HepG2 (cell line): Measurements from ENCODE around the gene NPAS2. TPM values are rescaled to one million over a fixed set of nuclear protein-coding genes. Genes with fewer than 3 reads are reported as not detected.
A peak's percentile ranks its signal among the peaks of the same experiment; 100 is the strongest.

Experiments
- ATAC-seq: fragments of 200-7000 bp; cut with Tn5 transposase; 3 replicates; pipeline ENCODE4 v1.9.1; 2020; ENCODE audit warnings: mild to moderate bottlenecking, moderate library complexity
- BruUV-seq: library from RNA; stranded (reverse); fragments of 400-500 nt; replicated peaks from 2 replicates; lab custom pipeline; 2021; lab: Mats Ljungman, UMichigan
- CTCF ChIA-PET: fragments of 300-600 bp; formaldehyde crosslinking; extraction: SDS; loops from one replicate; lab custom pipeline; 2021; ENCODE audit warnings: low total read pairs, inconsistent platforms, low intra/inter-chr PET ratio; lab: Yijun Ruan, JAX
- POLR2A ChIA-PET: fragments of 350-600 bp; sonication (Branson Sonifier 250); formaldehyde crosslinking; loops from one replicate; lab custom pipeline; 2020; ENCODE audit warnings: antibody characterized with exemption, inconsistent platforms; lab: Yijun Ruan, JAX
- DNase-seq: peaks from one replicate; pipeline ENCODE4 v3.0.0-alpha.2; 2015; ENCODE audit warnings: low spot score
- FAIRE-seq: peaks from 3 replicates; lab custom pipeline; 2011; peaks lifted over from hg19 to GRCh38; lab: Jason Lieb, UNC
- H2AFZ ChIP-seq: one replicate; pipeline ENCODE4 v1.6.1; 2011; ENCODE audit warnings: low read length, inconsistent platforms
- H3K27ac ChIP-seq: fragments of 300-600 bp; 3 replicates; pipeline ENCODE4 v1.8.0; 2011; ENCODE audit warnings: mixed run types, mild to moderate bottlenecking, mixed read lengths, low read length, inconsistent platforms; ENCODE audit not compliant: insufficient read depth; ENCODE audit errors: extremely low read length
- H3K27me3 ChIP-seq, 2 experiments: fragments of 200-600 bp in 1 of 2; 2 replicates in 1 of 2; 3 replicates in 1 of 2; pipeline versions ENCODE4 v1.6.0 to v1.8.0; 2011; ENCODE audit warnings: low read length in 2 of 2, mild to moderate bottlenecking in 2 of 2, moderate library complexity in 2 of 2, inconsistent platforms in 1 of 2; ENCODE audit not compliant: insufficient read depth in 2 of 2, control insufficient read depth in 1 of 2
- H3K36me3 ChIP-seq, 2 experiments: fragments of 200-600 bp in 1 of 2; replicated peaks in 1 of 2; 2 replicates in 1 of 2; 3 replicates in 1 of 2; pipeline versions ENCODE4 v1.5.1 to v1.8.0; 2011; ENCODE audit warnings: low read length in 2 of 2, inconsistent platforms in 1 of 2; ENCODE audit not compliant: insufficient read depth in 2 of 2, control insufficient read depth in 1 of 2
- H3K4me1 ChIP-seq: 2 replicates; pipeline ENCODE4 v1.5.1; 2012; ENCODE audit warnings: low read length, inconsistent platforms; ENCODE audit not compliant: insufficient read depth
- H3K4me2 ChIP-seq: 2 replicates; pipeline ENCODE4 v1.6.0; 2011; ENCODE audit warnings: low read depth, low read length, inconsistent platforms
- H3K4me3 ChIP-seq, 3 experiments: fragments of 200-600 bp in 1 of 3; sonication (generic), shearing (Covaris generic) in 1 of 3; replicated peaks in 1 of 3; 2 replicates each; pipeline ENCODE4 v1.5.1; 2011 to 2016; ENCODE audit warnings: low read length in 3 of 3, inconsistent platforms in 2 of 3, low read depth in 2 of 3, mild to moderate bottlenecking in 2 of 3, control low read depth in 1 of 3, mixed read lengths in 1 of 3; ENCODE audit not compliant: insufficient read depth in 1 of 3
- H3K79me2 ChIP-seq: one replicate; pipeline ENCODE4 v1.6.1; 2011; ENCODE audit warnings: low read length, inconsistent platforms; ENCODE audit not compliant: insufficient read depth
- H3K9ac ChIP-seq: 2 replicates; pipeline ENCODE4 v1.6.0; 2011; ENCODE audit warnings: mild to moderate bottlenecking, low read depth, low read length, inconsistent platforms; ENCODE audit not compliant: insufficient read depth
- H3K9me3 ChIP-seq: 2 replicates; pipeline ENCODE4 v1.5.1; 2012; ENCODE audit warnings: mild to moderate bottlenecking, low read length
- H4K20me1 ChIP-seq: 2 replicates; pipeline ENCODE4 v1.6.0; 2011; ENCODE audit warnings: inconsistent platforms, mild to moderate bottlenecking, low read length, moderate library complexity; ENCODE audit not compliant: insufficient read depth
- CEBPB ChIP-seq: IDR thresholded peaks from 2 replicates; pipeline ENCODE4 v1.6.1; 2011; ENCODE audit warnings: low read depth, low read length, improper control_type of control experiment, borderline replicate concordance
- CEBPG ChIP-seq: IDR thresholded peaks from 2 replicates; pipeline ENCODE4 v1.6.1; 2016
- ETV5 ChIP-seq: IDR thresholded peaks from 2 replicates; pipeline ENCODE4 v1.6.1; 2018; ENCODE audit warnings: missing biosample characterization, missing genetic modification reagents, inconsistent platforms, borderline replicate concordance
- FOXO4 ChIP-seq: sonication (generic); formaldehyde crosslinking; conservative IDR thresholded peaks from 2 replicates; pipeline ENCODE4 v1.8.1; 2023; ENCODE audit warnings: missing genetic modification reagents
- NPAS2 ChIP-seq: sonication (generic); formaldehyde crosslinking; IDR thresholded peaks from 2 replicates; pipeline ENCODE4 v1.8.0; 2022; ENCODE audit warnings: mild to moderate bottlenecking, missing genetic modification reagents, borderline replicate concordance
- PLRG1 ChIP-seq: fragments of 450-650 bp; conservative IDR thresholded peaks from 2 replicates; pipeline ENCODE4 v1.6.1; 2016
- TEAD3 ChIP-seq: optimal IDR thresholded peaks from 2 replicates; pipeline ENCODE3; 2016; ENCODE audit warnings: borderline replicate concordance
- ZBTB7B ChIP-seq: sonication (generic); formaldehyde crosslinking; IDR thresholded peaks from 2 replicates; pipeline ENCODE4 v1.4.0; 2020; ENCODE audit warnings: missing genetic modification reagents
- ZMYM3 ChIP-seq: sonication (generic); formaldehyde crosslinking; IDR thresholded peaks from 2 replicates; pipeline ENCODE4 v1.5.1; 2020; ENCODE audit warnings: mild to moderate bottlenecking, missing genetic modification reagents
- ZNF646 ChIP-seq: sonication (generic); formaldehyde crosslinking; IDR thresholded peaks from 2 replicates; pipeline ENCODE4 v1.9.0; 2021; ENCODE audit warnings: mild to moderate bottlenecking, missing genetic modification reagents
- WGBS: methylation state at CpG from one replicate; pipeline ENCODE4 v1.1.6; 2017; ENCODE audit warnings: low lambda C conversion rate; 5-methylcytosine and 5-hydroxymethylcytosine counted together
- in situ Hi-C: cut with HindIII; loops from 2 replicates; pipeline ENCODE4 v1.10.0; 2017; ENCODE audit warnings: low pct_unique_long_range_greater_than_20kb; ENCODE audit not compliant: extremely low pct_ligation_motif_present
- intact Hi-C: fragments of 100-400 bp; cut with micrococcal nuclease; formaldehyde crosslinking; loops from one replicate; pipeline ENCODE4 v1.10.0; 2022; ENCODE audit not compliant: unreplicated experiment
- polyA plus RNA-seq, 8 experiments: library from polyadenylated mRNA; depleted of rRNA in 3 of 8; stranded (reverse) in 7 of 8; unstranded in 1 of 8; fragments of >200 nt; fragmentation: Illumina TruSeq in 4 of 8; extraction: Trizol in 4 of 8; gene quantifications; 2 replicates each; pipeline versions ENCODE4 v1.2.1 to v1.2.3, GENCODE V29; 2011 to 2016; ENCODE audit warnings: low read depth in 4 of 8, missing spikeins in 1 of 8, mixed read lengths in 1 of 8; ENCODE audit not compliant: insufficient read depth in 1 of 8
- total RNA-seq, 5 experiments: library from RNA; depleted of rRNA; stranded (reverse); fragments of >200 nt; fragmentation: Illumina TruSeq; extraction: Trizol; gene quantifications; 2 replicates each; pipeline ENCODE4 v1.2.3, GENCODE V29; 2016; ENCODE audit warnings: low read depth in 1 of 5

The NPAS2 gene
- total and polyA plus RNA-seq, 2 of the 13 experiments (the other 11 are each of a cell fraction or from before 2014, with no cell fraction given): 14.8 to 37.5 TPM

GRCh38 chr2:100895402-100895801 lies 75.5 kb downstream of the NPAS2 start (continued):
- no peak for TF ChIP-seq FOXO4 (CRISPR knock-in tag)

- 0 out of 2 replicates have a peak overlapping the region, but pooled peaks have one; percentile 11 for H3K4me2 ChIP-seq
- peaks cover 24% of the 10 kb centered on the region for H3K79me2 ChIP-seq
- no peak overlapping the region for H3K9ac ChIP-seq
- no peak overlapping the region for H3K4me3 ChIP-seq
- BruUV-seq: no TSS peak
- H3K36me3 ChIP-seq: peaks cover 1 to 17% of the 10 kb centered on the region in 2 experiments; a peak in 3 of 5 replicates
- in situ Hi-C loops: no loop called here
- ChIA-PET POLR2A (interaction anchor here (1.0 to 1.6 kb wide), 3 partner anchors 13 to 106 kb away, joined by 3 to 5 read pairs (median 4); partner anchors contain the start of gene RPL31), CTCF (no interaction called here)
- peaks cover 62% of the 10 kb centered on the region for H3K4me1 ChIP-seq
- peaks cover 7% of the 10 kb centered on the region; the same call in 1 of the 2 replicates for H4K20me1 ChIP-seq
- H3K9me3 ChIP-seq: no peaks in the 10 kb centered on the region
- FAIRE-seq (no peak), ATAC-seq (peak; percentile 24)
- H2AFZ ChIP-seq: no peak overlapping the region
- peak overlapping the region; percentile 47 for H3K27ac ChIP-seq
- TF ChIP-seq ETV5 (CRISPR knock-in tag) (peak; percentile 8; the same call in 1 of the 2 replicates), CEBPB (0 out of 2 replicates have a peak, but pooled peaks have one; percentile 27), CEBPG (CRISPR knock-in tag) (0 out of 2 replicates have a peak, but pooled peaks have one; percentile 27), TEAD3 (CRISPR knock-in tag) (peak; percentile 28), PLRG1 (no peak), NPAS2 (CRISPR knock-in tag) (no peak), ZBTB7B (CRISPR knock-in tag) (0 out of 2 replicates have a peak, but pooled peaks have one; percentile 40), ZNF646 (CRISPR knock-in tag) (no peak), ZMYM3 (CRISPR knock-in tag) (no peak)
- TF ChIP-seq, all 625 proteins: peak for 5
- H3K27me3 ChIP-seq: no peaks in the 10 kb centered on the region
- intact Hi-C loops: loop anchor here (10.0 kb wide), 1 partner anchor 89 kb away; no protein-coding TSS in a partner anchor
- no peak for DNase-seq
- WGBS: 67% methylated on average over 3 of the region's 3 CpGs
Measured at GRCh38 chr2:100895934-100896685, 76.2 kb downstream of the NPAS2 start.
